Measurements from ENCODE around the gene ATL2. TPM values are rescaled to one million over a fixed set of nuclear protein-coding genes. Genes with fewer than 3 reads are reported as not detected.

The ATL2 gene
- total RNA-seq, 2 experiments from 2014 or later, result 52.8 to 54.5 TPM

GRCh38 chr2:38256610-38257009, 120.5 kb downstream of the ATL2 start:
- H3K36me3 Mint-ChIP-seq (ENCODE audit: low read depth), result no peaks in the 10 kb centered on the region
- H3K27ac Mint-ChIP-seq, result no peak overlapping the region
- H3K4me1 Mint-ChIP-seq (ENCODE audit: low read depth), result peaks cover 11% of the 10 kb centered on the region
- H3K9me3 Mint-ChIP-seq, result no peaks in the 10 kb centered on the region
- H3K4me3 Mint-ChIP-seq, result no peak overlapping the region
- DNase-seq (no peak), ATAC-seq (no peak)
- H3K27me3 Mint-ChIP-seq, result peaks cover 13% of the 10 kb centered on the region
- ChIA-PET POLR2A (no interaction called here), CTCF (no interaction called here)
- intact Hi-C loops (cut with micrococcal nuclease), result no loop called here
- no peak for TF ChIP-seq CTCF (IDR thresholded peaks at IDR 0.05)

GRCh38 chr2:38255211-38255610, 121.9 kb downstream of the ATL2 start:
- POLR2A ChIA-PET, result no interaction called here
- H3K27me3 Mint-ChIP-seq, result peaks cover 8% of the 10 kb centered on the region

GRCh38 chr2:38254796-38255195, 122.3 kb downstream of the ATL2 start:
- ChIA-PET CTCF (no interaction called here), POLR2A (no interaction called here)
- no peak for ATAC-seq
- Mint-ChIP-seq H3K4me3 (no peak overlapping the region), H3K27ac (no peak overlapping the region), H3K36me3 (ENCODE audit: low read depth) (no peaks in the 10 kb centered on the region), H3K27me3 (peaks cover 8% of the 10 kb centered on the region), H3K9me3 (no peaks in the 10 kb centered on the region), H3K4me1 (ENCODE audit: low read depth) (no peaks in the 10 kb centered on the region)
- DNase-seq, result no peak
- no peak for TF ChIP-seq CTCF (IDR thresholded peaks at IDR 0.05)
- intact Hi-C loops (cut with micrococcal nuclease), result no loop called here

More at GRCh38 chr2:38255211-38255610, 121.9 kb downstream of the ATL2 start:
- intact Hi-C loops (cut with micrococcal nuclease), result no loop called here
- no peak for DNase-seq
- Mint-ChIP-seq H3K4me3 (no peak overlapping the region), H3K9me3 (no peaks in the 10 kb centered on the region), H3K36me3 (ENCODE audit: low read depth) (no peaks in the 10 kb centered on the region), H3K27ac (no peak overlapping the region), H3K4me1 (ENCODE audit: low read depth) (no peaks in the 10 kb centered on the region)
- TF ChIP-seq CTCF (IDR thresholded peaks at IDR 0.05), result no peak
- no peak for ATAC-seq
- CTCF ChIA-PET, result no interaction called here

- DNase-seq, result no peak
- Mint-ChIP-seq H3K27me3 (no peaks in the 10 kb centered on the region), H3K4me3 (no peak overlapping the region), H3K36me3 (ENCODE audit: low read depth) (no peaks in the 10 kb centered on the region), H3K9me3 (no peaks in the 10 kb centered on the region), H3K27ac (no peak overlapping the region), H3K4me1 (ENCODE audit: low read depth) (no peaks in the 10 kb centered on the region)
- ChIA-PET CTCF (no interaction called here), POLR2A (no interaction called here)
- TF ChIP-seq CTCF (IDR thresholded peaks at IDR 0.05), result no peak
- no peak for ATAC-seq
- intact Hi-C loops (cut with micrococcal nuclease), result no loop called here
Measured at GRCh38 chr2:38251940-38252339, 125.1 kb downstream of the ATL2 start.

- CTCF ChIA-PET, result no interaction called here
- H3K4me1 Mint-ChIP-seq (ENCODE audit: low read depth), result no peaks in the 10 kb centered on the region
- H3K4me3 Mint-ChIP-seq, result no peak overlapping the region
- TF ChIP-seq CTCF (IDR thresholded peaks at IDR 0.05), result no peak
- H3K36me3 Mint-ChIP-seq (ENCODE audit: low read depth), result no peaks in the 10 kb centered on the region
- DNase-seq, result no peak
- H3K27me3 Mint-ChIP-seq, result no peaks in the 10 kb centered on the region
- no peak for ATAC-seq
- intact Hi-C loops (cut with micrococcal nuclease), result no loop called here
- H3K9me3 Mint-ChIP-seq, result no peaks in the 10 kb centered on the region
- POLR2A ChIA-PET, result no interaction called here
- H3K27ac Mint-ChIP-seq, result no peak overlapping the region
Measured at GRCh38 chr2:38248707-38249106, 128.4 kb downstream of the ATL2 start.
